Smooth muscle cell (in vitro differentiated cells): ENCODE results near the gene CLEC2D. TPM values are rescaled to one million over a fixed set of nuclear protein-coding genes. Genes with fewer than 3 reads are reported as not detected.

Source experiments
- DNase-seq: peaks from one replicate; lab custom pipeline; 2025; ENCODE audit not compliant: unreplicated experiment; lab: John Stamatoyannopoulos, UW
- H2AFZ ChIP-seq: fragments of 200-600 bp; sonication (generic); 2 replicates; pipeline ENCODE4 v1.6.0; 2016; ENCODE audit warnings: antibody characterized with exemption, low read depth, mild to moderate bottlenecking
- H3F3A ChIP-seq: fragments of 200-600 bp; sonication (generic); 2 replicates; pipeline ENCODE4 v1.6.0; 2017; ENCODE audit warnings: antibody characterized with exemption, low read depth
- H3K27ac ChIP-seq: fragments of 200-600 bp; sonication (generic); 2 replicates; pipeline ENCODE4 v1.5.1; 2016; ENCODE audit warnings: low read depth, mild to moderate bottlenecking
- H3K27me3 ChIP-seq: fragments of 200-600 bp; sonication (generic); 2 replicates; pipeline ENCODE4 v1.6.1; 2016; ENCODE audit warnings: low read depth, mild to moderate bottlenecking
- H3K36me3 ChIP-seq: fragments of 200-600 bp; sonication (generic); 2 replicates; pipeline ENCODE4 v1.5.1; 2016; ENCODE audit warnings: low read depth
- H3K4me1 ChIP-seq: fragments of 200-600 bp; sonication (generic); 2 replicates; pipeline ENCODE4 v1.5.1; 2016; ENCODE audit warnings: low read depth
- H3K4me2 ChIP-seq: fragments of 200-600 bp; sonication (generic); 2 replicates; pipeline ENCODE4 v1.6.0; 2016; ENCODE audit warnings: mild to moderate bottlenecking
- H3K4me3 ChIP-seq: fragments of 200-600 bp; sonication (generic); 2 replicates; pipeline ENCODE4 v1.5.1; 2016; ENCODE audit warnings: mild to moderate bottlenecking
- H3K79me2 ChIP-seq: fragments of 200-600 bp; sonication (generic); 2 replicates; pipeline ENCODE4 v1.6.0; 2016; ENCODE audit warnings: low read depth, mild to moderate bottlenecking
- H3K9ac ChIP-seq: fragments of 200-600 bp; sonication (generic); 2 replicates; pipeline ENCODE4 v1.6.0; 2016; ENCODE audit warnings: low read depth
- H3K9me3 ChIP-seq: fragments of 200-600 bp; sonication (generic); replicated peaks from 2 replicates; pipeline ENCODE4 v1.5.1; 2016; ENCODE audit warnings: low read depth
- H4K20me1 ChIP-seq: fragments of 200-600 bp; sonication (generic); 2 replicates; pipeline ENCODE4 v1.6.0; 2016; ENCODE audit warnings: low read depth
- WGBS: methylation state at CpG from one replicate; pipeline ENCODE4 v1.1.7; 2016; ENCODE audit warnings: low lambda C conversion rate; 5-methylcytosine and 5-hydroxymethylcytosine counted together
- polyA plus RNA-seq: library from polyadenylated mRNA; unstranded; fragments of >200 nt; fragmentation: Nextera tagmentation; extraction: Ambion mirVana; gene quantifications from 2 replicates; pipeline ENCODE4 v1.2.1, GENCODE V29; 2016
- total RNA-seq: library from RNA; depleted of rRNA; stranded (reverse); fragments of >200 nt; gene quantifications from 2 replicates; pipeline ENCODE4 v1.2.3, GENCODE V29; 2014
- TF ChIP-seq, protein P1 (sequence below): fragments of 200-600 bp; sonication (generic); IDR thresholded peaks from 2 replicates; pipeline ENCODE4 v1.5.1; 2017; ENCODE audit warnings: borderline replicate concordance, mild to moderate bottlenecking, antibody characterized with exemption; ENCODE audit not compliant: insufficient read depth, poor library complexity, severe bottlenecking

CLEC2D gene
- total and polyA plus RNA-seq, 2 experiments from 2014 or later, result 2.2 to 5.8 TPM

DNA sequence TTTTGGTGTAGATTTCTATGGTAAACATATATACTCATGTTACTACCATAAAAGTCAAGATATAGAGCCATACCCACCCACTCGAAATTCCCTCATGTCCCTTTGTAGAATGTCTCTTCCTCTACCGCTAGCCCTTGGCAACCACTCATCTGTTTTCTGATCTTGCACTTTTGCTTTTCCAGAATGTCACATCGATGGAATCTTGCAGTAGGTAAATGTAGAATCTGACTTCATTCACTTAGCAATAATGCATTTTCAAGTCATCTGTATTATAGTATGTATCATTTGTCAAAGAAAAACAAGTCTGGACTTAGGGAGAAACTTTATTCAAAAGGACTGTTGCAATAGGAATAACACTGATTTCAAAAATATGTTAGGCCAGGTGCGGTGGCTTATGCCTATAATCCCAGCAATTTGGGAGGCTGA is 19.3 kb upstream of the CLEC2D start:
- Histone ChIP-seq H3K9ac (peak overlapping the region; percentile 21), H3K27ac (peak overlapping the region; percentile 97), H3K4me2 (peak overlapping the region; percentile 88), H4K20me1 (no peaks in the 10 kb centered on the region), H2AFZ (no peak overlapping the region), H3K4me1 (peaks cover 28% of the 10 kb centered on the region), H3K9me3 (no peaks in the 10 kb centered on the region), H3K79me2 (peaks cover 32% of the 10 kb centered on the region), H3K4me3 (peak overlapping the region; percentile 59), H3K27me3 (no peaks in the 10 kb centered on the region), H3K36me3 (no peaks in the 10 kb centered on the region), H3F3A (peaks cover 16% of the 10 kb centered on the region)
- 63% methylated on average over 4 of the region's 4 CpGs for WGBS
- DNase-seq, result no peak
- TF ChIP-seq, protein P1, sequence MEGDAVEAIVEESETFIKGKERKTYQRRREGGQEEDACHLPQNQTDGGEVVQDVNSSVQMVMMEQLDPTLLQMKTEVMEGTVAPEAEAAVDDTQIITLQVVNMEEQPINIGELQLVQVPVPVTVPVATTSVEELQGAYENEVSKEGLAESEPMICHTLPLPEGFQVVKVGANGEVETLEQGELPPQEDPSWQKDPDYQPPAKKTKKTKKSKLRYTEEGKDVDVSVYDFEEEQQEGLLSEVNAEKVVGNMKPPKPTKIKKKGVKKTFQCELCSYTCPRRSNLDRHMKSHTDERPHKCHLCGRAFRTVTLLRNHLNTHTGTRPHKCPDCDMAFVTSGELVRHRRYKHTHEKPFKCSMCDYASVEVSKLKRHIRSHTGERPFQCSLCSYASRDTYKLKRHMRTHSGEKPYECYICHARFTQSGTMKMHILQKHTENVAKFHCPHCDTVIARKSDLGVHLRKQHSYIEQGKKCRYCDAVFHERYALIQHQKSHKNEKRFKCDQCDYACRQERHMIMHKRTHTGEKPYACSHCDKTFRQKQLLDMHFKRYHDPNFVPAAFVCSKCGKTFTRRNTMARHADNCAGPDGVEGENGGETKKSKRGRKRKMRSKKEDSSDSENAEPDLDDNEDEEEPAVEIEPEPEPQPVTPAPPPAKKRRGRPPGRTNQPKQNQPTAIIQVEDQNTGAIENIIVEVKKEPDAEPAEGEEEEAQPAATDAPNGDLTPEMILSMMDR, result no peak

DNA sequence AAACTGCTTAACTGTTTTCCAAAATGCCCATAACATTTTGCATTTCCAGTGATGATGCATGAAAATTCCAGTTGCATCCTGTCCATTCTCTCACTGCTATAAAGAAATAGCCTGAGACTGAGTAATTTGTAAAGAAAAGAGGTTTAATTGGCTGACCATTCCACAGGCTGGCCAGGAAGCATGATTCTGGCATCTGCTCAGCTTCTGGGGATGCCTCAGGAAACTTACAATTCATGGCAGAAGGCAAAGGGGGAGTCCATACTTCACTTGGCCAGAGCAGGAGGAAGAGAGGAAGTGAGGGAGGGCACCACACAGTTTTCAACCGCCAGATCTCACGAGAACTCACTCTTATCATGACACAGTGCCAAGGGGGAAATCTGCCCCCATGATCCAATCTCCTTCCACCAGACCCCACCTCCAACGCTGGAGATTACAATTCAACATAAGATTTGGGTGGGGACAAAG is 18.2 kb upstream of the CLEC2D start:
- Histone ChIP-seq H3K4me1 (peaks cover 28% of the 10 kb centered on the region), H3K27me3 (no peaks in the 10 kb centered on the region), H3K36me3 (no peaks in the 10 kb centered on the region), H3F3A (peaks cover 11% of the 10 kb centered on the region), H3K79me2 (peaks cover 32% of the 10 kb centered on the region), H2AFZ (no peak overlapping the region), H4K20me1 (no peaks in the 10 kb centered on the region), H3K9me3 (no peaks in the 10 kb centered on the region), H3K4me3 (no peak overlapping the region), H3K4me2 (peak overlapping the region; percentile 88), H3K9ac (no peak overlapping the region), H3K27ac (peak overlapping the region; percentile 97)
- no peak for DNase-seq
- TF ChIP-seq, protein P1, result no peak
- 74% methylated on average over 3 of the region's 3 CpGs for WGBS

DNA sequence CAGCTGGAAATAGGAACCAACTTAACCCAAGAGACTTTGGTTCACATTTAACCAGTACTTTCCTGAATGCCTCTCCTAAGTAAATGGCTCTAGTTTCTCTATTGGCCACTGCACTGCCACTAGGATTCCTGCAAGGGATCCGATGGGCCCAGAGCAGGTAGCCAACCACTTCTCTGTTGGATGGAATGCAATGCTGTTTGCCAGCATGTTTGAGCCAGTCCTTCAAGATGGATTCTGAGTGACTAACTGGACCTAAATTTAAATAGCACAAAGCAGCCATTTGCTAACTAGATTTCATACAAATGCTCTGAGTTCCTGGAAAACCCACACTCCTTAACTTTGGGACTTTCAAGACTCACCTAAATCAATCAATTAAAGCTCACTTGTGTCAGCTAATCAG is 9.5 kb upstream of the CLEC2D start:
- peaks cover 14% of the 10 kb centered on the region for H3K36me3 ChIP-seq

More for the DNA sequence above, 9.5 kb upstream of the CLEC2D start:
- Histone ChIP-seq H3K4me2 (no peak overlapping the region), H3K9me3 (no peaks in the 10 kb centered on the region), H3K9ac (no peak overlapping the region), H3K4me1 (no peaks in the 10 kb centered on the region), H3K79me2 (no peaks in the 10 kb centered on the region), H3K4me3 (no peak overlapping the region), H3F3A (no peaks in the 10 kb centered on the region), H3K27ac (no peak overlapping the region), H3K27me3 (no peaks in the 10 kb centered on the region), H2AFZ (no peak overlapping the region), H4K20me1 (no peaks in the 10 kb centered on the region)
- TF ChIP-seq, protein P1, result no peak
- WGBS, result 52% methylated on average over 1 of the region's 1 CpG
- no peak for DNase-seq
